Naive thymus-derived CD4-positive, alpha-beta T cell (primary cell): Measurements from ENCODE around the gene BACE2. TPM values are rescaled to one million over a fixed set of nuclear protein-coding genes. Genes with fewer than 3 reads are reported as not detected.

Experiments
- ATAC-seq: fragments of 150-1000 bp; cut with Tn5 transposase; 2 replicates; pipeline ENCODE4 v1.10.0; 2021; ENCODE audit warnings: mild to moderate bottlenecking, moderate library complexity
- CTCF ChIA-PET: fragments of 350-600 bp; sonication (Branson Sonifier 250); formaldehyde crosslinking; loops from one replicate; lab custom pipeline; 2021; ENCODE audit warnings: antibody characterized with exemption; lab: Charles Lee
- POLR2A ChIA-PET: fragments of 350-600 bp; sonication (Branson Sonifier 250); formaldehyde crosslinking; loops from one replicate; lab custom pipeline; 2021; ENCODE audit warnings: antibody characterized with exemption, inconsistent platforms; lab: Charles Lee
- DNase-seq, 9 donors: peaks; one replicate each; pipeline versions ENCODE4 v3.0.0 to v3.0.0-alpha.2; 2020 to 2022; ENCODE audit warnings: mixed read lengths in 1 of 9
- H3K27ac ChIP-seq: one replicate; pipeline ENCODE4 v1.7.0; 2013; ENCODE audit warnings: mild to moderate bottlenecking, low read depth, low read length, moderate library complexity
- H3K27me3 ChIP-seq, 2 donors: one replicate each; pipeline ENCODE4 v1.7.0; 2013; ENCODE audit warnings: low read length in 2 of 2, mild to moderate bottlenecking in 2 of 2, moderate library complexity in 2 of 2; ENCODE audit not compliant: control insufficient read depth in 2 of 2, insufficient read depth in 2 of 2
- H3K36me3 ChIP-seq, 3 experiments: 1 replicate in 2 of 3; 2 replicates in 1 of 3; pipeline ENCODE4 v1.7.0; 2013; ENCODE audit warnings: low read length in 3 of 3, mild to moderate bottlenecking in 3 of 3, moderate library complexity in 1 of 3; ENCODE audit not compliant: insufficient read depth in 3 of 3, control insufficient read depth in 2 of 3
- H3K4me1 ChIP-seq, 2 donors: one replicate each; pipeline ENCODE4 v1.7.0; 2013; ENCODE audit warnings: low read length in 2 of 2, mild to moderate bottlenecking in 2 of 2, moderate library complexity in 1 of 2; ENCODE audit not compliant: control insufficient read depth in 2 of 2, insufficient read depth in 2 of 2
- H3K4me3 ChIP-seq: 2 replicates; pipeline ENCODE4 v1.7.0; 2013; ENCODE audit warnings: mild to moderate bottlenecking, low read length
- H3K9me3 ChIP-seq, 3 experiments: 1 replicate in 2 of 3; 2 replicates in 1 of 3; pipeline ENCODE4 v1.7.0; 2013; ENCODE audit warnings: low read length in 3 of 3; ENCODE audit not compliant: control insufficient read depth in 2 of 3
- H3K27ac Mint-ChIP-seq, 9 donors: one replicate each; pipeline ENCODE4 v1.8.0; 2020 to 2022; ENCODE audit warnings: mixed read lengths in 9 of 9, mild to moderate bottlenecking in 8 of 9, moderate library complexity in 5 of 9, inconsistent platforms in 2 of 9
- H3K27me3 Mint-ChIP-seq, 5 donors: one replicate each; pipeline ENCODE4 v1.8.0; 2021 to 2022; ENCODE audit warnings: mixed read lengths in 5 of 5, mild to moderate bottlenecking in 1 of 5
- H3K36me3 Mint-ChIP-seq, 5 donors: one replicate each; pipeline ENCODE4 v1.8.0; 2020 to 2022; ENCODE audit warnings: mixed read lengths in 5 of 5, mild to moderate bottlenecking in 3 of 5, inconsistent platforms in 1 of 5
- H3K4me1 Mint-ChIP-seq, 7 donors: one replicate each; pipeline ENCODE4 v1.8.0; 2020 to 2022; ENCODE audit warnings: mixed read lengths in 7 of 7, mild to moderate bottlenecking in 3 of 7, inconsistent platforms in 1 of 7
- H3K4me3 Mint-ChIP-seq, 10 donors: one replicate each; pipeline ENCODE4 v1.8.0; 2020 to 2022; ENCODE audit warnings: mild to moderate bottlenecking in 10 of 10, mixed read lengths in 10 of 10, moderate library complexity in 6 of 10, inconsistent platforms in 2 of 10
- H3K9me3 Mint-ChIP-seq, 11 donors: one replicate each; pipeline ENCODE4 v1.8.0; 2020 to 2022; ENCODE audit warnings: mixed read lengths in 11 of 11, mild to moderate bottlenecking in 4 of 11, inconsistent platforms in 1 of 11, moderate library complexity in 1 of 11
- intact Hi-C, 2 donors: fragments of 100-400 bp; cut with micrococcal nuclease; formaldehyde crosslinking; loops; one replicate each; pipeline ENCODE4 v1.15.1; 2023
- polyA plus RNA-seq, 2 donors: library from polyadenylated mRNA; unstranded; fragments of 300-500 nt; fragmentation: Illumina TruSeq; gene quantifications; one replicate each; pipeline ENCODE4 v1.2.3, GENCODE V29; 2021
- total RNA-seq, 6 experiments: library from RNA in 5 of 6; stranded (reverse) in 5 of 6; gene quantifications; 1 replicate in 5 of 6; 2 replicates in 1 of 6; pipeline ENCODE4 v1.2.3 and lab custom pipeline; 2021 to 2026

The BACE2 gene
- total and polyA plus RNA-seq, 7 experiments from 2014 or later: 0.03 to 3.6 (median 1.1) TPM; not detected in 1

- Mint-ChIP-seq H3K36me3 (no peaks in the 10 kb centered on the region), H3K9me3 (peaks cover 0 to 3% (median 0%) of the 10 kb centered on the region in 11 donors), H3K27me3 (peaks cover 0 to 11% (median 7%) of the 10 kb centered on the region in 5 donors), H3K27ac (no peak overlapping the region), H3K4me3 (no peak overlapping the region), H3K4me1 (peaks cover 0 to 1% (median 0%) of the 10 kb centered on the region in 7 donors)
- ChIA-PET CTCF (no interaction called here), POLR2A (no interaction called here)
- Histone ChIP-seq H3K27me3 (no peaks in the 10 kb centered on the region), H3K27ac (no peak overlapping the region), H3K4me1 (no peaks in the 10 kb centered on the region), H3K4me3 (no peak overlapping the region), H3K36me3 (no peaks in the 10 kb centered on the region), H3K9me3 (no peaks in the 10 kb centered on the region)
- intact Hi-C loops: no loop called here
- no peak for DNase-seq
- no peak for ATAC-seq
Observed at GRCh38 chr21:41245509-41246135, 77.7 kb downstream of the BACE2 start.

- Mint-ChIP-seq H3K27me3 (peaks cover 0 to 14% (median 12%) of the 10 kb centered on the region in 5 donors), H3K4me3 (no peak overlapping the region), H3K36me3 (no peaks in the 10 kb centered on the region), H3K27ac (no peak overlapping the region), H3K4me1 (peaks cover 0 to 1% (median 0%) of the 10 kb centered on the region in 7 donors), H3K9me3 (peaks cover 0 to 3% (median 0%) of the 10 kb centered on the region in 11 donors)
- DNase-seq: no peak
- no peak for ATAC-seq
- CTCF ChIA-PET: no interaction called here
- no peaks in the 10 kb centered on the region for H3K27me3 ChIP-seq
- no peak overlapping the region for H3K4me3 ChIP-seq
- no peaks in the 10 kb centered on the region for H3K9me3 ChIP-seq
- H3K27ac ChIP-seq: no peak overlapping the region
- no peaks in the 10 kb centered on the region for H3K4me1 ChIP-seq
- POLR2A ChIA-PET: no interaction called here
- intact Hi-C loops: no loop called here
- no peaks in the 10 kb centered on the region for H3K36me3 ChIP-seq
Observed at GRCh38 chr21:41246808-41247207, 78.8 kb downstream of the BACE2 start.

DNA sequence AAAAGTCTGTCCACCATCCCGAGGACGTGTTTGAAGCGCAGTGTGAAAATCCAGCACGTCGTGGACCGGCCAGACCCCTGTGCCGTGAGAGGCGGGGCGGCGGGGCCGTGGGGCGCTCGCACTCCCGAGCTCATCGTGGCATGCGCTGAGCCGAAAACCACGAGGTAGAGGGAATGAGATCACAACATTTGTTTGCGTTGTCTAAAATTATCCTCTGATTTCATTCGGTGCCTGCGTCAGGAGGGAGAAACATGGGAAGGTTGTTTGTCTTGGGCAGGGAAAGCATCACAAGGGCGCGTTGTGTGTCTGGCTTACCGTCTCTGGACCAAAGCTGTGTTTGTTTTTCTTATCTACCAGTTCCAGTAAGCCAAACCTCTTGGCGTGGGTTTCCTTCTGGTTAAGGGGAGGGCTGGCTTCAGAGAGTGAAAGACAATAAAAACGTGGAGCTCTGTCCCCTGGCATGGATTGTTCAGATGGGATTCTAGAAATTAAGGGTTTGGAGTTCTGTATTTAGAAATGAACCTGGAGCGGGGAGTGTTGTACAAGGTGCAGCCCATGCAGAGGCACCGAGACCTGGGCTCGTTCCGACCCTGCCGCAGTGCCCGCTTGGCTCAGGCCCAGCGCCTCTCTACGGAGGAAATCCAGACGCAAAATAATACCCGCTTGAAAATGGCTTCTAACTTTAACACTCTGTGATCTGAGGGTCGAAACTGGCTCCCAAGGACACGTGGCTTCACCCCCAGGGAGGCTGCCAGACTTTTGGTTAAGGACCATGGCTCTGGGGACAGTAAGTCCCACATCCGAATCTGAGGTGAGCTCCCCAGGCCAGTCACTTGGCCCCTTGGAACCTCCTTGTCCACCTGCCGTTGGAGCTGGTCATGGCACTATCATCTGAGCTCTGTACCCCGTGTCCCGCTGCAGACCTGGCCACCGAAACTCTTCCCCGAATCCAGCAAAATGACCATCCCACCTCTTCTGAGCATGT lies 79.9 kb downstream of the BACE2 start:
- intact Hi-C loops: no loop called here
- H3K27me3 Mint-ChIP-seq: peaks cover 0 to 19% (median 14%) of the 10 kb centered on the region in 5 donors

GRCh38 chr21:41249476-41249875 lies 81.5 kb downstream of the BACE2 start:
- no peak overlapping the region for H3K27ac Mint-ChIP-seq
- POLR2A ChIA-PET: no interaction called here
- no peaks in the 10 kb centered on the region for H3K27me3 ChIP-seq
- peaks cover 3 to 19% (median 14%) of the 10 kb centered on the region in 5 donors for H3K27me3 Mint-ChIP-seq
- peaks cover 0 to 11% (median 0%) of the 10 kb centered on the region in 3 experiments for H3K9me3 ChIP-seq
- ATAC-seq (no peak), DNase-seq (no peak)
- H3K4me1 Mint-ChIP-seq: peaks cover 0 to 1% (median 0%) of the 10 kb centered on the region in 7 donors
- H3K4me1 ChIP-seq: no peaks in the 10 kb centered on the region
- intact Hi-C loops: no loop called here
- no peaks in the 10 kb centered on the region for H3K36me3 ChIP-seq
- peaks cover 0 to 22% (median 8%) of the 10 kb centered on the region in 11 donors for H3K9me3 Mint-ChIP-seq
- H3K4me3 ChIP-seq: no peak overlapping the region
- H3K27ac ChIP-seq: no peak overlapping the region
- CTCF ChIA-PET: no interaction called here
- H3K4me3 Mint-ChIP-seq: no peak overlapping the region
- peaks cover 0 to 5% (median 4%) of the 10 kb centered on the region in 5 donors for H3K36me3 Mint-ChIP-seq

More for the DNA sequence above, 79.9 kb downstream of the BACE2 start:
- Histone ChIP-seq H3K9me3 (no peaks in the 10 kb centered on the region), H3K4me1 (no peaks in the 10 kb centered on the region), H3K27me3 (no peaks in the 10 kb centered on the region), H3K27ac (no peak overlapping the region), H3K36me3 (no peaks in the 10 kb centered on the region), H3K4me3 (no peak overlapping the region)
- ATAC-seq (no peak), DNase-seq (no peak)
- Mint-ChIP-seq H3K9me3 (peaks cover 0 to 6% (median 2%) of the 10 kb centered on the region in 11 donors), H3K4me3 (no peak overlapping the region), H3K27ac (no peak overlapping the region), H3K4me1 (peaks cover 0 to 1% (median 0%) of the 10 kb centered on the region in 7 donors), H3K36me3 (no peaks in the 10 kb centered on the region)
- CTCF ChIA-PET: no interaction called here
- POLR2A ChIA-PET: no interaction called here

DNA sequence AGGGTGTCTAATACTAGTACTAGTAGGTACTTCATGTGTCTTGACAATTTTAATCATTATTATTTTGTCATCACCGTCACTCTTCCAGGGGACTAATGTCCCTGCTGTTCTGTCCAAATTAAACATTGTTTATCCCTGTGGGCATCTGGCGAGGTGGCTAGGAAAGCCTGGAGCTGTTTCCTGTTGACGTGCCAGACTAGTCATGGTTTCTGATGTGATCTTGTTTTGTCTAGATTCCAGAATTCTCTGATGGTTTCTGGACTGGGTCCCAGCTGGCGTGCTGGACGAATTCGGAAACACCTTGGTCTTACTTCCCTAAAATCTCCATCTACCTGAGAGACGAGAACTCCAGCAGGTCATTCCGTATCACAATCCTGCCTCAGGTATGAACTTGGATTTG lies 82.6 kb downstream of the BACE2 start:
- H3K4me3 Mint-ChIP-seq: no peak overlapping the region
- no peak overlapping the region for H3K27ac Mint-ChIP-seq
- Histone ChIP-seq H3K36me3 (no peaks in the 10 kb centered on the region), H3K27ac (no peak overlapping the region), H3K4me1 (no peaks in the 10 kb centered on the region), H3K4me3 (no peak overlapping the region), H3K27me3 (no peaks in the 10 kb centered on the region), H3K9me3 (peaks cover 0 to 15% (median 0%) of the 10 kb centered on the region in 3 experiments)
- H3K27me3 Mint-ChIP-seq: peaks cover 0 to 25% (median 14%) of the 10 kb centered on the region in 5 donors
- ChIA-PET CTCF (interaction anchor here (0.6 kb wide), 1 partner anchor 423 kb away, joined by 3 read pairs; no protein-coding TSS in a partner anchor), POLR2A (no interaction called here)
- no peak for ATAC-seq
- H3K36me3 Mint-ChIP-seq: peaks cover 0 to 9% (median 5%) of the 10 kb centered on the region in 5 donors
- peaks cover 0 to 1% (median 0%) of the 10 kb centered on the region in 7 donors for H3K4me1 Mint-ChIP-seq
- intact Hi-C loops: no loop called here
- peaks cover 0 to 32% (median 11%) of the 10 kb centered on the region in 11 donors for H3K9me3 Mint-ChIP-seq
- DNase-seq: no peak

- Mint-ChIP-seq H3K4me1 (peaks cover 0 to 1% (median 0%) of the 10 kb centered on the region in 7 donors), H3K27ac (no peak overlapping the region), H3K9me3 (peaks cover 3 to 48% (median 11%) of the 10 kb centered on the region in 11 donors), H3K4me3 (no peak overlapping the region), H3K27me3 (peaks cover 0 to 28% (median 14%) of the 10 kb centered on the region in 5 donors), H3K36me3 (peaks cover 0 to 17% (median 5%) of the 10 kb centered on the region in 5 donors)
- Histone ChIP-seq H3K27ac (no peak overlapping the region), H3K4me3 (no peak overlapping the region), H3K36me3 (no peaks in the 10 kb centered on the region), H3K4me1 (no peaks in the 10 kb centered on the region), H3K9me3 (peaks cover 0 to 15% (median 0%) of the 10 kb centered on the region in 3 experiments), H3K27me3 (no peaks in the 10 kb centered on the region)
- ATAC-seq (no peak), DNase-seq (no peak)
- POLR2A ChIA-PET: no interaction called here
- CTCF ChIA-PET: no interaction called here
- intact Hi-C loops: no loop called here
Observed at GRCh38 chr21:41251961-41252642, 84.1 kb downstream of the BACE2 start.
